Thyroid gland (tissue), 4 donors: Measurements from ENCODE around the gene ANXA2R. TPM values are rescaled to one million over a fixed set of nuclear protein-coding genes. Genes with fewer than 3 reads are reported as not detected.

ENCODE experiments used
- DNase-seq, 2 donors: peaks; one replicate each; pipeline ENCODE4 v3.0.0-alpha.2; 2019
- H3K27ac ChIP-seq, 3 donors: fragments of 200-600 bp; sonication (generic); 1 replicate in 2 of 3; 2 replicates in 1 of 3; pipeline ENCODE4 v1.5.1; 2016 to 2019; ENCODE audit warnings: mild to moderate bottlenecking in 1 of 3, moderate library complexity in 1 of 3
- H3K27me3 ChIP-seq: fragments of 200-600 bp; sonication (generic); one replicate; pipeline ENCODE4 v1.5.1; 2019
- H3K36me3 ChIP-seq, 2 donors: fragments of 200-600 bp; sonication (generic); one replicate each; pipeline ENCODE4 v1.5.1; 2016 to 2019
- H3K4me1 ChIP-seq, 2 donors: fragments of 200-600 bp; sonication (generic); one replicate each; pipeline ENCODE4 v1.5.1; 2017 to 2019
- H3K4me3 ChIP-seq, 3 donors: fragments of 200-600 bp; sonication (generic); replicated peaks in 1 of 3; 1 replicate in 2 of 3; 2 replicates in 1 of 3; pipeline ENCODE4 v1.5.1; 2016; ENCODE audit warnings: mild to moderate bottlenecking in 1 of 3
- H3K9me3 ChIP-seq: fragments of 200-600 bp; sonication (generic); one replicate; pipeline ENCODE4 v1.5.1; 2017
- POLR2A ChIP-seq, 2 donors: fragments of 450-650 bp; IDR thresholded peaks; one replicate each; pipeline ENCODE4 v1.6.1; 2017; ENCODE audit warnings: antibody characterized with exemption in 2 of 2, mild to moderate bottlenecking in 2 of 2, moderate library complexity in 1 of 2
- WGBS, 2 donors: methylation state at CpG; one replicate each; pipeline ENCODE4 v1.1.5; 2017; 5-methylcytosine and 5-hydroxymethylcytosine counted together
- intact Hi-C: fragments of 100-400 bp; cut with DNase I; formaldehyde crosslinking; loops from one replicate; pipeline ENCODE4 v1.15.1; 2023
- total RNA-seq, 4 donors: library from RNA; depleted of rRNA; stranded (reverse); fragments of >200 nt; gene quantifications; one replicate each; pipeline ENCODE4 v1.2.3, GENCODE V29; 2016
- TF ChIP-seq, protein P1 (sequence below), 6 experiments: fragments of 200-600 bp in 3 of 6; fragments of 450-650 bp in 3 of 6; sonication (generic) in 3 of 6; IDR thresholded peaks; one replicate each; pipeline ENCODE4 v1.5.1; 2016 to 2019; ENCODE audit warnings: antibody characterized with exemption in 6 of 6, mild to moderate bottlenecking in 2 of 6, inconsistent platforms in 1 of 6, moderate library complexity in 1 of 6

The ANXA2R gene
- total RNA-seq, 4 donors from 2014 or later: 1.2 to 6.3 (median 4.0) TPM

GRCh38 chr5:42990892-42991291 lies 49.2 kb downstream of the ANXA2R start:
- intact Hi-C loops: loop anchor here (5.0 kb wide), 2 partner anchors 39 to 46 kb away; no protein-coding TSS in a partner anchor
- Histone ChIP-seq H3K27me3 (peaks cover 48% of the 10 kb centered on the region), H3K4me3 (peak overlapping the region in 1 of 3 donors; percentile 40), H3K9me3 (no peaks in the 10 kb centered on the region), H3K27ac (peak overlapping the region in 2 of 3 donors; percentile 76 to 89), H3K4me1 (peaks cover 12 to 18% of the 10 kb centered on the region in 2 donors), H3K36me3 (no peaks in the 10 kb centered on the region)
- no peak for DNase-seq
- 86 to 88% methylated on average over 4 of the region's 4 CpGs for WGBS, 2 donors
- no peak for TF ChIP-seq POLR2A (IDR thresholded peaks at IDR 0.05)
- TF ChIP-seq, protein P1, sequence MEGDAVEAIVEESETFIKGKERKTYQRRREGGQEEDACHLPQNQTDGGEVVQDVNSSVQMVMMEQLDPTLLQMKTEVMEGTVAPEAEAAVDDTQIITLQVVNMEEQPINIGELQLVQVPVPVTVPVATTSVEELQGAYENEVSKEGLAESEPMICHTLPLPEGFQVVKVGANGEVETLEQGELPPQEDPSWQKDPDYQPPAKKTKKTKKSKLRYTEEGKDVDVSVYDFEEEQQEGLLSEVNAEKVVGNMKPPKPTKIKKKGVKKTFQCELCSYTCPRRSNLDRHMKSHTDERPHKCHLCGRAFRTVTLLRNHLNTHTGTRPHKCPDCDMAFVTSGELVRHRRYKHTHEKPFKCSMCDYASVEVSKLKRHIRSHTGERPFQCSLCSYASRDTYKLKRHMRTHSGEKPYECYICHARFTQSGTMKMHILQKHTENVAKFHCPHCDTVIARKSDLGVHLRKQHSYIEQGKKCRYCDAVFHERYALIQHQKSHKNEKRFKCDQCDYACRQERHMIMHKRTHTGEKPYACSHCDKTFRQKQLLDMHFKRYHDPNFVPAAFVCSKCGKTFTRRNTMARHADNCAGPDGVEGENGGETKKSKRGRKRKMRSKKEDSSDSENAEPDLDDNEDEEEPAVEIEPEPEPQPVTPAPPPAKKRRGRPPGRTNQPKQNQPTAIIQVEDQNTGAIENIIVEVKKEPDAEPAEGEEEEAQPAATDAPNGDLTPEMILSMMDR (IDR thresholded peaks at IDR 0.05): no peak

Other genes with a start within 250 kb of the ANXA2R start
- 100 to 1,000 TPM; 162 to 637 (median 392) TPM for gene SELENOP, start 228.4 kb downstream of the ANXA2R start, total RNA-seq
- 10 to 100 TPM; 38.4 to 48.2 (median 44.2) TPM for gene ZNF131, start 80.6 kb upstream of the ANXA2R start, total RNA-seq
- 1 to 10 TPM in 1 of 4 donors, under 1 TPM in 3; 0.40 to 2.1 (median 0.58) TPM for gene NIM1K, start 151.9 kb upstream of the ANXA2R start, total RNA-seq